Thoracic aorta (tissue), 2 donors: ENCODE data around the gene MYOCD. TPM values are rescaled to one million over a fixed set of nuclear protein-coding genes. Genes with fewer than 3 reads are reported as not detected.

Experiments
- ATAC-seq: fragments of 150-250 bp; one replicate; pipeline ENCODE4 v1.8.0; 2017; ENCODE audit warnings: low read depth; ENCODE audit not compliant: insufficient number of reproducible peaks, low FRiP score
- DNase-seq: peaks from one replicate; pipeline ENCODE4 v3.0.0-alpha.2; 2020; ENCODE audit warnings: low spot score
- H3K27ac ChIP-seq, 2 donors: fragments of 200-600 bp; sonication (generic); 1 replicate in 1 of 2; 2 replicates in 1 of 2; pipeline ENCODE4 v1.5.1; 2016; ENCODE audit warnings: mild to moderate bottlenecking in 2 of 2, moderate library complexity in 2 of 2
- H3K27me3 ChIP-seq: fragments of 200-600 bp; sonication (generic); replicated peaks from 2 replicates; pipeline ENCODE4 v1.6.0; 2016; ENCODE audit warnings: mild to moderate bottlenecking; ENCODE audit not compliant: insufficient read depth
- H3K36me3 ChIP-seq: fragments of 200-600 bp; sonication (generic); one replicate; pipeline ENCODE4 v1.5.1; 2016
- H3K4me1 ChIP-seq, 2 donors: fragments of 200-600 bp; sonication (generic); 1 replicate in 1 of 2; 2 replicates in 1 of 2; pipeline versions ENCODE4 v1.5.1 to v1.6.0; 2016; ENCODE audit warnings: low read depth in 2 of 2, mild to moderate bottlenecking in 1 of 2; ENCODE audit not compliant: control insufficient read depth in 1 of 2
- H3K4me3 ChIP-seq: fragments of 200-600 bp; sonication (generic); 2 replicates; pipeline ENCODE4 v1.5.1; 2016; ENCODE audit warnings: mild to moderate bottlenecking
- H3K9me3 ChIP-seq: fragments of 200-600 bp; sonication (generic); 2 replicates; pipeline ENCODE4 v1.5.1; 2016
- total RNA-seq, 2 donors: library from RNA; depleted of rRNA; stranded (reverse); fragments of >200 nt; gene quantifications; one replicate each; pipeline versions ENCODE4 v1.1.0 to v1.2.3, GENCODE V29; 2016
- TF ChIP-seq, protein P1 (sequence below): fragments of 200-600 bp; sonication (generic); IDR thresholded peaks from one replicate; pipeline ENCODE4 v1.5.1; 2019; ENCODE audit warnings: antibody characterized with exemption

Gene MYOCD
- total RNA-seq, 2 donors from 2014 or later: 102 to 113 TPM

DNA sequence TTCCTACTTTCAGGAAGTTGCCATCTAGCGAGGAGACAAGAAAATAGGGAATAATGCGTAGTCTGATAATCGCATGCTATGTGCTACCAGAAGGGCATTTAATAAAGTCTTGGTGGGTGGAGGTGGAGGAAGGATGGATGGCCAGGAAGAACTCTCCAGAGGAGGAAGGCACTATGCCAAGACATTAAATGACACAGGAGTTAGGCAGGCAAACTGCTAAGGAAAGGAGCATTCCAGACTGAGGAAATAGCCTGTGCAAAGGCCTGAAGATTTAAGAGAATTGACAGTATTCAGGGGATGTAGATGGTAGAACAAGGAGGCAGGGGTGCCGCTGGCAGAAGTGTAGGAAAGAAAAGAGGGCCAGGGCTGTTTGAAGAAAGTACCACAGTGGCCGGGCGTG is 104.3 kb downstream of the MYOCD start:
- Histone ChIP-seq H3K36me3 (peaks cover 3% of the 10 kb centered on the region), H3K9me3 (no peaks in the 10 kb centered on the region), H3K4me3 (no peak overlapping the region), H3K27ac (no peak overlapping the region), H3K4me1 (no peaks in the 10 kb centered on the region), H3K27me3 (no peaks in the 10 kb centered on the region)
- TF ChIP-seq, protein P1, sequence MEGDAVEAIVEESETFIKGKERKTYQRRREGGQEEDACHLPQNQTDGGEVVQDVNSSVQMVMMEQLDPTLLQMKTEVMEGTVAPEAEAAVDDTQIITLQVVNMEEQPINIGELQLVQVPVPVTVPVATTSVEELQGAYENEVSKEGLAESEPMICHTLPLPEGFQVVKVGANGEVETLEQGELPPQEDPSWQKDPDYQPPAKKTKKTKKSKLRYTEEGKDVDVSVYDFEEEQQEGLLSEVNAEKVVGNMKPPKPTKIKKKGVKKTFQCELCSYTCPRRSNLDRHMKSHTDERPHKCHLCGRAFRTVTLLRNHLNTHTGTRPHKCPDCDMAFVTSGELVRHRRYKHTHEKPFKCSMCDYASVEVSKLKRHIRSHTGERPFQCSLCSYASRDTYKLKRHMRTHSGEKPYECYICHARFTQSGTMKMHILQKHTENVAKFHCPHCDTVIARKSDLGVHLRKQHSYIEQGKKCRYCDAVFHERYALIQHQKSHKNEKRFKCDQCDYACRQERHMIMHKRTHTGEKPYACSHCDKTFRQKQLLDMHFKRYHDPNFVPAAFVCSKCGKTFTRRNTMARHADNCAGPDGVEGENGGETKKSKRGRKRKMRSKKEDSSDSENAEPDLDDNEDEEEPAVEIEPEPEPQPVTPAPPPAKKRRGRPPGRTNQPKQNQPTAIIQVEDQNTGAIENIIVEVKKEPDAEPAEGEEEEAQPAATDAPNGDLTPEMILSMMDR: no peak
- DNase-seq (no peak), ATAC-seq (no peak)

DNA sequence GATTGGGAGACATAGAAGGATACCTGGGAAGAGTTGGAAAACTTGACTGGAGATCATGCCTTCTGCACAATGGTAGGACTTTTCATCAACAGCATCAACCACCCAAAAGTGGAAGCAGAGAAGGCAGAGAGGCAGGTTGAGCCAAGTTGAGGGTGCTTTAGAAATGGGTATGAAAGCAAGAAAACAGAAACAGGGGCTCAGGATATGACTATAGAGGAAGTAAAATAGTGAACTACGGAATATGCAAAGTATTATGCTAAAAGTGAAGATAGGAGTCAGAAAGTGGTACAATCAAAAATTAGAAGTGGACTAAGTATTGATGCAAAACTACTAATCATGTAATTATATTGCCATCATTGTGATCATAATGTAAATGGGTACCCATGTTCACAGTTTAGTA is 107.5 kb downstream of the MYOCD start:
- no peaks in the 10 kb centered on the region for H3K9me3 ChIP-seq
- H3K27ac ChIP-seq: no peak overlapping the region
- no peak for ATAC-seq

DNA sequence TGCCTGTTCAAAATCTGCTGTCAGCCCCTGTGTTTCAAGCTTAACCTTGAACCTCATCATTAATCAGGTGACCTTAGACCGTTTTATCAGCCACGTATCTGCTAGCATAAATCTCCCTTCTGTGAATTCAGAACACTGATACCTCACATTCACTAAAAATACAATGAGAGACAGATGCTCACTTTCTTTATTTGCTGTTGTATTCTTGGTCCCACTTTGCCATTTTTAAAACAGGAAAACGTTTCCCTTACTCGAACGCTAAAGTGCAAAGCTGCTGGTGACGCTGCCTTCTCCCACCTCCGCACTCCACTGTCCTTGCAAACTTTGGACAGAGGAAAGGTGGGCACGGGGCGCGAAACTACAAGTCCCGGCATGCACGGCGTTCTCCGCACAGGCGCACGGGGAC is 123.4 kb downstream of the MYOCD start:
- Histone ChIP-seq H3K4me1 (peaks cover 3 to 10% of the 10 kb centered on the region in 2 donors), H3K36me3 (no peaks in the 10 kb centered on the region), H3K9me3 (no peaks in the 10 kb centered on the region), H3K4me3 (peak overlapping the region; percentile 88), H3K27me3 (no peaks in the 10 kb centered on the region), H3K27ac (peak overlapping the region in 1 of 2 donors; percentile 68)
- ATAC-seq (no peak), DNase-seq (no peak)
- TF ChIP-seq, protein P1: no peak

More for the DNA sequence above, 107.5 kb downstream of the MYOCD start:
- DNase-seq: no peak
- no peaks in the 10 kb centered on the region for H3K36me3 ChIP-seq
- TF ChIP-seq, protein P1: no peak
- no peaks in the 10 kb centered on the region for H3K27me3 ChIP-seq
- H3K4me1 ChIP-seq: no peaks in the 10 kb centered on the region
- no peak overlapping the region for H3K4me3 ChIP-seq

DNA sequence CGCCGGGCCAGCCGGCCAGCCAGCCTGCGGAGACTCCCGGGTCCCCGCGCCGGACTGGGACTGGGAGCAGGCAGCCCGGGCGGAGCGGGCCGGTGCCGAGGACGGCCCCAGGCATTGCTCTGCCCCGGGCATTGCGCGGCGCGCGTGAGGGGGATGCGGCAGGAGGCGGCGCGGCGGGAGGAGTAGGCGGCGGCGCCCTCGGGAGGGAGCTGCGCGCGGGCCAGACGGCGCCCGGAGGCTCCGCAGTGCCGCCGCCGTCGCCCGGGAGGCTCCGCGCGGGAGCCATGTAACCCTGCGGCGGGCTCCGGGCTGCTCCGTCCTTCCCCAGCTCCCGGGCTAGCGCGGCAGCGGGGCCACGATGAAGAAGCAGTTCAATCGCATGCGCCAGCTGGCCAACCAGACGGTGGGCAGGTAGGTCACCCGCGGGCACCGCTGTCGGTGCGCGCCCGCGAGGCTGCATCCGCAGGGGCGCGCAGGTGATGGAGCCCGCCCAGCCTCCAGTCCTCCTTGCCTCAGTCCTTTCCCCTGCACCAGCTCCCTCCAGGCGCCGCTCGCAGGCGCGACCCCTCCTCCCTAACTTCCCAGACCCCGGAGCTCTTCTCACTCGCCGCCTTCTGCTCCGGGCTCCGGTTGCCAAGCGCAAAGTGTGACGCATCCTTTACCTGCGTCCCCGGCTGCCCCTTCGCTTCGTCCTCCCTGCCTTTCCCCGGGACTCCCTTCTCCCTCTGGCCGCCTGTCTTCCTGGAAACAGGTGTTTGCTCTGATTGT is 124.0 kb downstream of the MYOCD start, which contains the start of gene ARHGAP44:
ARHGAP44 (plus strand) TSS at position 18 of the 768 bp plus-strand sequence; CDS start at position 359, 341 bp downstream.
- TF ChIP-seq, protein P1: no peak
- peak; percentile 62 for ATAC-seq
- H3K36me3 ChIP-seq: no peaks in the 10 kb centered on the region
- no peak for DNase-seq
- H3K4me3 ChIP-seq: peak within 1 kb of the TSS; percentile 88
- peaks cover 3 to 10% of the 10 kb centered on the region in 2 donors for H3K4me1 ChIP-seq
- peak within 1 kb of the TSS in 1 of 2 donors; percentile 68 for H3K27ac ChIP-seq
- H3K9me3 ChIP-seq: no peaks in the 10 kb centered on the region
- no peaks in the 10 kb centered on the region for H3K27me3 ChIP-seq

DNA sequence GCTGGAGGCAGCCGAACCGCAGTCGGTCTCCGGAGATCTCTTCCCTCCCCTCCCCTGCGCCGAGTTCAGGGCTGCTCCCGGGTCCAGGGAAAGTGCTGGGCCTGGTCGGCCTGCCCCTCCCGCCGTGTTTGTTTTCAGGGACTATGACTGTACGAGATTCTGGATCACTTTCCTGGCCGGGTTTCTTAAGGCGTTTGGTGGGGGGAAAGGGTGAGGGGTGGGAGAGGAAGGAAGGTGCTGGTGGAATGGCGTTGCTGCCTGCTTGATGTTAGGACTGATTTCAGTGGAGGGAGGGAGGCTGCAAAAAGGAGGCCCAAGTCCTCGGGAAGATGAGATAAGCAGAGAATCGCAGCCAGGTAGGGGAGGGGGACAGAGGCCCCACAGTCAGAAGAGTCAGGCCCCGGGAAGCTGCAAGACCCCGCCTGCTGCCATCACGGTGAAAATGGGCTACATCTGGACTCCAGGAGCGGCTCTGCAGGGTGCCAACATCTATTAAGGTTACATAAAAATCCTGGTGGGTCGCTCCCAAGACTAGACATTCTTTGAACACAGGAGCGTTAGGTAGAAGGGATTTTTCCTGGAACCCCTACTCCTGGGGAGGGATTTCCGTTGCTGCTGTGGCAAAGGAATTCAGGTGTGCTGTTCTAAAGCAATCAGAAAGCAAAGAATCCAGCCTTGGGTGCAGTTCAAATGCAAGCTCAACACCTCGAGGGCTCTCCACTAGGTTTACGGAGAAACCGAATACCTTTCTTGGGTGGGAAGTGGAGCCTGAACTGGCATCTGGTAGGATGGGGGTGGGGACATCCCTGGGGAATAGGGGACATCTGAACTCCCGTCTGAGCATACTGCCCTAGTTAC is 124.8 kb downstream of the MYOCD start:
- H3K4me3 ChIP-seq: peak overlapping the region; percentile 88
- no peaks in the 10 kb centered on the region for H3K9me3 ChIP-seq
- DNase-seq (no peak), ATAC-seq (no peak)
- TF ChIP-seq, protein P1: no peak
- H3K4me1 ChIP-seq: peaks cover 3 to 16% of the 10 kb centered on the region in 2 donors
- H3K36me3 ChIP-seq: no peaks in the 10 kb centered on the region
- H3K27ac ChIP-seq: no peak overlapping the region
- H3K27me3 ChIP-seq: no peaks in the 10 kb centered on the region
